ENCODE results near the gene DYNC2H1. TPM values are rescaled to one million over a fixed set of nuclear protein-coding genes. Genes with fewer than 3 reads are reported as not detected.

DYNC2H1 gene
- total and polyA plus RNA-seq, 4 donors, result 0.77 to 3.3 (median 2.1) TPM

DNA sequence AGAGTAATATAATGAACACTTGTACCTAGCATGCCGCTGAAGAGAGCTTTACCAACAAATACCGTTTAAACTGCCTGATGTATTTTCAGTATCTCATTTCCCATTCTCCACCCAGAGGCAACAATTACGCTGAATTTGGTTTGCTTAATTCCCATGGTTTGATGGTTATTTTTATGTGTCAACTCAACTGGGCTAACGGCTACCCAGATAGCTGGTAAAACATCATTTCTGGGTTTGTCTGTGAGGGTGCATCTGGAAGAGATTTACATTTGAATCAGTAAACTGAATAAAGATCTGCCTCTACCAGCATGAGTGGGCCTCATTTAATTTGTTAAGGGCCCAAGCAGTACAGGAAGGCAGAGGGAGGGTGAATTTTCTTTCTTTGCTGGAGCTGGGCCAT is 377.9 kb downstream of the DYNC2H1 start (continued):
- TF ChIP-seq NR2F2 (IDR thresholded peaks at IDR 0.05) (no peak), HNF4A (conservative IDR thresholded peaks at IDR 0.05) (no peak)

DNA sequence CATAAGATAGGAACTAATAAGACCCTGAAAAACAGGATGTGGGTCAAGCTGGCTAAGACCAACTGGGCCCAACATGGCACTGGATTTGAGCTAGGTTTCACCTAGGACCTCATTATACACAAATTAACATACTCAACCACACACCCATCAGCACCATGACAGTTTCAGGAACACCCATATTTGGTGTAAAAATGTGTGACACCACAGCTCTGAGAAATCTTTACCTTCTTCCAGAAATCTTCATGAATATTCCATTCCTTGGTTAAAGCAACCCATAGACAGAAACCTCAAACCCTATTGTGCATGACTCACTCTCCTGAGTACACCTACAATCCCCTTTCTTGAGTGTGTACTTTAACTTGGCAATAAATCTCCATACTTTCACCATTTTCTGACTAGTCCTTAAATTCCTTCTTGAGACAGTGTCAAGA is 378.8 kb downstream of the DYNC2H1 start:
- Histone ChIP-seq H3K27ac (ENCODE audit: low read depth in 1 of 2, low read length in 2 of 2) (no peak overlapping the region), H3K9me3 (ENCODE audit: control insufficient read depth in 4 of 4, low read length in 3 of 4) (peaks cover 0 to 3% (median 0%) of the 10 kb centered on the region in 4 donors), H3K4me3 (ENCODE audit: low read depth in 1 of 3, low read length in 3 of 3) (no peak overlapping the region), H3K9ac (ENCODE audit: low read depth in 1 of 2, low read length in 2 of 2) (no peak overlapping the region), H3K27me3 (ENCODE audit: control insufficient read depth in 4 of 4, insufficient read depth in 4 of 4, low read length in 3 of 4) (no peaks in the 10 kb centered on the region), H3K4me1 (ENCODE audit: control insufficient read depth in 4 of 4, insufficient read depth in 4 of 4, low read length in 3 of 4) (no peaks in the 10 kb centered on the region), H3K36me3 (ENCODE audit: control insufficient read depth in 4 of 4, insufficient read depth in 3 of 4, low read depth in 1 of 4, low read length in 3 of 4) (no peaks in the 10 kb centered on the region)
- DNase-seq (ENCODE audit: low spot score), result no peak
- TF ChIP-seq HNF4A (conservative IDR thresholded peaks at IDR 0.05), result no peak
- no peak for TF ChIP-seq NR2F2 (IDR thresholded peaks at IDR 0.05)
- no peak for TF ChIP-seq YY1 (IDR thresholded peaks at IDR 0.05)
- TF ChIP-seq JUND (IDR thresholded peaks at IDR 0.05), result no peak
- TF ChIP-seq, protein P1, sequence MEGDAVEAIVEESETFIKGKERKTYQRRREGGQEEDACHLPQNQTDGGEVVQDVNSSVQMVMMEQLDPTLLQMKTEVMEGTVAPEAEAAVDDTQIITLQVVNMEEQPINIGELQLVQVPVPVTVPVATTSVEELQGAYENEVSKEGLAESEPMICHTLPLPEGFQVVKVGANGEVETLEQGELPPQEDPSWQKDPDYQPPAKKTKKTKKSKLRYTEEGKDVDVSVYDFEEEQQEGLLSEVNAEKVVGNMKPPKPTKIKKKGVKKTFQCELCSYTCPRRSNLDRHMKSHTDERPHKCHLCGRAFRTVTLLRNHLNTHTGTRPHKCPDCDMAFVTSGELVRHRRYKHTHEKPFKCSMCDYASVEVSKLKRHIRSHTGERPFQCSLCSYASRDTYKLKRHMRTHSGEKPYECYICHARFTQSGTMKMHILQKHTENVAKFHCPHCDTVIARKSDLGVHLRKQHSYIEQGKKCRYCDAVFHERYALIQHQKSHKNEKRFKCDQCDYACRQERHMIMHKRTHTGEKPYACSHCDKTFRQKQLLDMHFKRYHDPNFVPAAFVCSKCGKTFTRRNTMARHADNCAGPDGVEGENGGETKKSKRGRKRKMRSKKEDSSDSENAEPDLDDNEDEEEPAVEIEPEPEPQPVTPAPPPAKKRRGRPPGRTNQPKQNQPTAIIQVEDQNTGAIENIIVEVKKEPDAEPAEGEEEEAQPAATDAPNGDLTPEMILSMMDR (IDR thresholded peaks at IDR 0.05; ENCODE audit: low read depth, low read length, missing input control), result no peak
- TF ChIP-seq, protein P2, sequence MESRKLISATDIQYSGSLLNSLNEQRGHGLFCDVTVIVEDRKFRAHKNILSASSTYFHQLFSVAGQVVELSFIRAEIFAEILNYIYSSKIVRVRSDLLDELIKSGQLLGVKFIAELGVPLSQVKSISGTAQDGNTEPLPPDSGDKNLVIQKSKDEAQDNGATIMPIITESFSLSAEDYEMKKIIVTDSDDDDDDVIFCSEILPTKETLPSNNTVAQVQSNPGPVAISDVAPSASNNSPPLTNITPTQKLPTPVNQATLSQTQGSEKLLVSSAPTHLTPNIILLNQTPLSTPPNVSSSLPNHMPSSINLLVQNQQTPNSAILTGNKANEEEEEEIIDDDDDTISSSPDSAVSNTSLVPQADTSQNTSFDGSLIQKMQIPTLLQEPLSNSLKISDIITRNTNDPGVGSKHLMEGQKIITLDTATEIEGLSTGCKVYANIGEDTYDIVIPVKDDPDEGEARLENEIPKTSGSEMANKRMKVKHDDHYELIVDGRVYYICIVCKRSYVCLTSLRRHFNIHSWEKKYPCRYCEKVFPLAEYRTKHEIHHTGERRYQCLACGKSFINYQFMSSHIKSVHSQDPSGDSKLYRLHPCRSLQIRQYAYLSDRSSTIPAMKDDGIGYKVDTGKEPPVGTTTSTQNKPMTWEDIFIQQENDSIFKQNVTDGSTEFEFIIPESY (IDR thresholded peaks at IDR 0.05), result no peak
- TF ChIP-seq, protein P3, sequence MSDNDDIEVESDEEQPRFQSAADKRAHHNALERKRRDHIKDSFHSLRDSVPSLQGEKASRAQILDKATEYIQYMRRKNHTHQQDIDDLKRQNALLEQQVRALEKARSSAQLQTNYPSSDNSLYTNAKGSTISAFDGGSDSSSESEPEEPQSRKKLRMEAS (IDR thresholded peaks at IDR 0.05), result no peak
- no peak for TF ChIP-seq FOXA2 (IDR thresholded peaks at IDR 0.05)

DNA sequence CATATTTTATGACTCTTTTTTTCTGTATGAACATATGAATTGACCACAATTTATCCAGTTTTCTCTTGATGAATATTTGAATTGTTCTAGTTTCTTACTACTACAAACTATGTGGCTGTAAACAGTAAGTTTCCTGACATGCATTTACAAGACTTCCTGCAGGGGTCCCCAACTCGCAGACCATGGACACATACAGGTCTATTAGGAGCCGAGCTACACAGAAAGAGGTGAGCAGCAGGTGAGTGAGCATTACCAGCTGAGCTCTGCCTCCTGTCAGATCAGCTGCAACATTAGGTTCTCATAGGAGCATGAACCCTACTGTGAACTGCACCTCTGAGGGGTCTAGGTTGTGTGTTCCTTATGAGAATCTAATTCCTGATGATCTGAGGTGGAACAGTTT is 379.4 kb downstream of the DYNC2H1 start:
- Histone ChIP-seq H3K27ac (ENCODE audit: low read depth in 1 of 2, low read length in 2 of 2) (no peak overlapping the region), H3K9me3 (ENCODE audit: control insufficient read depth in 4 of 4, low read length in 3 of 4) (peaks cover 0 to 3% (median 0%) of the 10 kb centered on the region in 4 donors), H3K4me1 (ENCODE audit: control insufficient read depth in 4 of 4, insufficient read depth in 4 of 4, low read length in 3 of 4) (no peaks in the 10 kb centered on the region), H3K9ac (ENCODE audit: low read depth in 1 of 2, low read length in 2 of 2) (no peak overlapping the region), H3K36me3 (ENCODE audit: control insufficient read depth in 4 of 4, insufficient read depth in 3 of 4, low read depth in 1 of 4, low read length in 3 of 4) (no peaks in the 10 kb centered on the region), H3K27me3 (ENCODE audit: control insufficient read depth in 4 of 4, insufficient read depth in 4 of 4, low read length in 3 of 4) (no peaks in the 10 kb centered on the region), H3K4me3 (ENCODE audit: low read depth in 1 of 3, low read length in 3 of 3) (no peak overlapping the region)
- TF ChIP-seq HNF4G (IDR thresholded peaks at IDR 0.05), result no peak
- TF ChIP-seq, protein P4, sequence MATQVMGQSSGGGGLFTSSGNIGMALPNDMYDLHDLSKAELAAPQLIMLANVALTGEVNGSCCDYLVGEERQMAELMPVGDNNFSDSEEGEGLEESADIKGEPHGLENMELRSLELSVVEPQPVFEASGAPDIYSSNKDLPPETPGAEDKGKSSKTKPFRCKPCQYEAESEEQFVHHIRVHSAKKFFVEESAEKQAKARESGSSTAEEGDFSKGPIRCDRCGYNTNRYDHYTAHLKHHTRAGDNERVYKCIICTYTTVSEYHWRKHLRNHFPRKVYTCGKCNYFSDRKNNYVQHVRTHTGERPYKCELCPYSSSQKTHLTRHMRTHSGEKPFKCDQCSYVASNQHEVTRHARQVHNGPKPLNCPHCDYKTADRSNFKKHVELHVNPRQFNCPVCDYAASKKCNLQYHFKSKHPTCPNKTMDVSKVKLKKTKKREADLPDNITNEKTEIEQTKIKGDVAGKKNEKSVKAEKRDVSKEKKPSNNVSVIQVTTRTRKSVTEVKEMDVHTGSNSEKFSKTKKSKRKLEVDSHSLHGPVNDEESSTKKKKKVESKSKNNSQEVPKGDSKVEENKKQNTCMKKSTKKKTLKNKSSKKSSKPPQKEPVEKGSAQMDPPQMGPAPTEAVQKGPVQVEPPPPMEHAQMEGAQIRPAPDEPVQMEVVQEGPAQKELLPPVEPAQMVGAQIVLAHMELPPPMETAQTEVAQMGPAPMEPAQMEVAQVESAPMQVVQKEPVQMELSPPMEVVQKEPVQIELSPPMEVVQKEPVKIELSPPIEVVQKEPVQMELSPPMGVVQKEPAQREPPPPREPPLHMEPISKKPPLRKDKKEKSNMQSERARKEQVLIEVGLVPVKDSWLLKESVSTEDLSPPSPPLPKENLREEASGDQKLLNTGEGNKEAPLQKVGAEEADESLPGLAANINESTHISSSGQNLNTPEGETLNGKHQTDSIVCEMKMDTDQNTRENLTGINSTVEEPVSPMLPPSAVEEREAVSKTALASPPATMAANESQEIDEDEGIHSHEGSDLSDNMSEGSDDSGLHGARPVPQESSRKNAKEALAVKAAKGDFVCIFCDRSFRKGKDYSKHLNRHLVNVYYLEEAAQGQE (IDR thresholded peaks at IDR 0.05), result no peak
- TF ChIP-seq FOXA2 (IDR thresholded peaks at IDR 0.05), result no peak
- no peak for TF ChIP-seq YY1 (IDR thresholded peaks at IDR 0.05)
- no peak for TF ChIP-seq RAD21 (IDR thresholded peaks at IDR 0.05)
- TF ChIP-seq RXRA (IDR thresholded peaks at IDR 0.05), result no peak
- TF ChIP-seq, protein P5, sequence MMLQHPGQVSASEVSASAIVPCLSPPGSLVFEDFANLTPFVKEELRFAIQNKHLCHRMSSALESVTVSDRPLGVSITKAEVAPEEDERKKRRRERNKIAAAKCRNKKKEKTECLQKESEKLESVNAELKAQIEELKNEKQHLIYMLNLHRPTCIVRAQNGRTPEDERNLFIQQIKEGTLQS (IDR thresholded peaks at IDR 0.05), result no peak
- no peak for TF ChIP-seq TAF1 (conservative IDR thresholded peaks at IDR 0.05)
- no peak for TF ChIP-seq JUND (IDR thresholded peaks at IDR 0.05)
- TF ChIP-seq, protein P1 (IDR thresholded peaks at IDR 0.05; ENCODE audit: low read depth, low read length, missing input control), result no peak
- no peak for TF ChIP-seq GABPA (IDR thresholded peaks at IDR 0.05 in 1 of 2, conservative IDR thresholded peaks at IDR 0.05 in 1 of 2)
- no peak for TF ChIP-seq FOXA1 (IDR thresholded peaks at IDR 0.05)
- TF ChIP-seq, protein P2 (IDR thresholded peaks at IDR 0.05), result no peak
- 80% methylated on average over 2 of the region's 2 CpGs for WGBS
- no peak for DNase-seq (ENCODE audit: low spot score)

All from liver (tissue), 9 donors.